ENCODE data around the gene HES1. TPM values are rescaled to one million over a fixed set of nuclear protein-coding genes. Genes with fewer than 3 reads are reported as not detected.

HES1 gene
- total RNA-seq, 1 donor from 2014 or later = 99.9 TPM

DNA sequence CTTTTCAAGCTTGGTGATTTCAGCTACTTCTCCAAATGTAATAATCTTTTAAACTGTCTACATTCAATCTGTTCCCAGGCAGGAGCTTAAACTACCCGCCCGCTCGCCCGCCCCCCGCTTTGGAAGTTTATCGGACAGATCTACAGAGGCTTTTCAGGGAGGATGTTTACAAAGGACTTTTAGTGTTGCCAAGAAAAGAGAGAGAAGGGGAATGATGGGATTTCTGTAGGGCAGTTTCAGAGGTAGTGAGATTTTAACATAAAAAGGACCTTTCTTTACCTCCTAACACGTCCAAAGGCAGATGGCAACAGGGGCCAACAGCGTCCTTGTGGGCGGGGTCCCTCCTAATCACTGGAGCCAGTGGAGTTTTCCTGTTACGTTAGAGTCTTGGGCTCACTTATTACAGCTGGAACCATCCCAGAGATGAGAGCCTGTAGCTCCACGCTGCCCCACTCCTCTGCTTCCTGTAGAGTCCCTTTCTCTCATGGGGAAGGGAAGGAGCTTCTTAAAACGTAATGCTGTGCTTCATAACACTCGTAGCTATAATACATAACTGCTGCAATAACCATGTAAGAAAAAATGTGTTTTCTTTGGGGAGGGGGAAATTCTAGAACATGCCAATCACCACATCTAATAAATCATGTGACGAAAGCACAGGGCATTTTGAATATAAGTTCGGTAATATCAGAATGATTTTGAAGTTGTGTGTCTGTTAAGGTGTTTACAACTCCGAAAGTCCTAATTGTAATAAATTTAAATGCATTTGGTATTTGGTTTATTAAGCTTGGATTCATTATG, 30.9 kb downstream of the HES1 start:
- H3K36me3 Mint-ChIP-seq = no peaks in the 10 kb centered on the region
- H3K27ac Mint-ChIP-seq = peak overlapping the region; percentile 90
- no peaks in the 10 kb centered on the region for H3K9me3 Mint-ChIP-seq
- peak overlapping the region; percentile 34 for H3K4me3 Mint-ChIP-seq
- H3K4me1 Mint-ChIP-seq = peaks cover 72% of the 10 kb centered on the region
- H3K27me3 Mint-ChIP-seq (ENCODE audit: low read depth) = no peaks in the 10 kb centered on the region
- no peak for DNase-seq (ENCODE audit: low spot score in 2 of 2, unreplicated experiment in 2 of 2)
- TF ChIP-seq, protein P1, sequence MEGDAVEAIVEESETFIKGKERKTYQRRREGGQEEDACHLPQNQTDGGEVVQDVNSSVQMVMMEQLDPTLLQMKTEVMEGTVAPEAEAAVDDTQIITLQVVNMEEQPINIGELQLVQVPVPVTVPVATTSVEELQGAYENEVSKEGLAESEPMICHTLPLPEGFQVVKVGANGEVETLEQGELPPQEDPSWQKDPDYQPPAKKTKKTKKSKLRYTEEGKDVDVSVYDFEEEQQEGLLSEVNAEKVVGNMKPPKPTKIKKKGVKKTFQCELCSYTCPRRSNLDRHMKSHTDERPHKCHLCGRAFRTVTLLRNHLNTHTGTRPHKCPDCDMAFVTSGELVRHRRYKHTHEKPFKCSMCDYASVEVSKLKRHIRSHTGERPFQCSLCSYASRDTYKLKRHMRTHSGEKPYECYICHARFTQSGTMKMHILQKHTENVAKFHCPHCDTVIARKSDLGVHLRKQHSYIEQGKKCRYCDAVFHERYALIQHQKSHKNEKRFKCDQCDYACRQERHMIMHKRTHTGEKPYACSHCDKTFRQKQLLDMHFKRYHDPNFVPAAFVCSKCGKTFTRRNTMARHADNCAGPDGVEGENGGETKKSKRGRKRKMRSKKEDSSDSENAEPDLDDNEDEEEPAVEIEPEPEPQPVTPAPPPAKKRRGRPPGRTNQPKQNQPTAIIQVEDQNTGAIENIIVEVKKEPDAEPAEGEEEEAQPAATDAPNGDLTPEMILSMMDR (IDR thresholded peaks at IDR 0.05; ENCODE audit: unreplicated experiment) = no peak

DNA sequence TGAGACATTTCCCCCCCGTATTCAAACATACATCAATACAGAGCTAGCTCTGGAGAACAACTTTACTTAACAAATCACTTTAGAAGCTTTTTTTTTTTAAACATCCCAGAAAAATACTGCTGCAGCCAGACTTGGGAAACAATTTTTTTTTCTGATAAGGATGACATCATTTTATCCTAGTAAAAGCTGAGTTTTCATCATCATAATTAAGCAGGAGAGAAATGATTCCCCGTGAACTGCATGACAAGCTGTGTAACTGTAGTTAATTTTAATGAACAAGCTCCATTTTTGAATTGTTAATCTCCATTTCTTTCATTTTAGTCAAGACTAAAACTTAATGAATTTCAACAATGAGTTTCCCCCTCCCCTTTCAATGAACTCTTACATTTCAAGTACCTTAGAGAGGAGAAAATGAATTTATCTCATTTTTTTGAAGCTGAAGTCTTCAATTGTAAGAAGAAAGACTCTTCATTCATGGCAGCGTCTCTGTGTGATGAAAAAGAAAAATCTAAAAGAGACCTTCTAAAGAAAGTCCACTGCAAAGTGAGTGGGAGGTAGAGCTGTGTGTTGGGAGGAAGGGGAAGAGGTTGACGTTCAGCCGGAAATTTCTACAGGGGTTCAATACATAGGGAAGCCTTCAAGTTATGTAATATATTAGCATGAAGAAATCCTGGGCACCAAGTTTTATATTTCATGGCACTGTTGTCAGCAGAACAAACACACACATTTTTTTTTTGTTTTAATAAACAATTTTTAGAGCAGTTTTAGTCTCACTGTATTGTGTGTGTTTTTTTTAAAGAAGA, 31.7 kb downstream of the HES1 start:
- H3K36me3 Mint-ChIP-seq = no peaks in the 10 kb centered on the region
- no peak overlapping the region for H3K4me3 Mint-ChIP-seq
- H3K9me3 Mint-ChIP-seq = peaks cover 7% of the 10 kb centered on the region
- no peaks in the 10 kb centered on the region for H3K27me3 Mint-ChIP-seq (ENCODE audit: low read depth)
- peaks cover 66% of the 10 kb centered on the region for H3K4me1 Mint-ChIP-seq
- H3K27ac Mint-ChIP-seq = peak overlapping the region; percentile 83
- DNase-seq (ENCODE audit: low spot score in 2 of 2, unreplicated experiment in 2 of 2) = no peak
- TF ChIP-seq, protein P1 (IDR thresholded peaks at IDR 0.05; ENCODE audit: unreplicated experiment) = no peak

DNA sequence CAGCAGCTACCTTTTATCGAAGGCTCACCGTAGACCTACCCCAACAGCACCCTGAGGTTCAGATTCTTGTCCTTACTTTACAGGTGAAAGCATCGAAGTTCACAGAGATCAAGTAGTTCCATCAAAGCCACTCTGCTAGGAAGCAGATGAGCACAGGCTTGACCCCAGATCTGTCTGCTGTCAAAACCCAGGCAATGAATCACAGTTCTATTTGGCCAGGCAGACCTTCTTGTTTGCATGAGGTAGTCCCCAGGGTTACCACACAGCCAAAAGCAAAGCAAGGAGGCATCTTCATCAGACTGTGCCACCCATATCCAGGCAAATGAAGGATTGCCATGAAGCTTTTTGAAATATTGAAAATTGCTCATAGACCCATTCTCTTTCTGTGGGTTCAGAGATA, 33.0 kb downstream of the HES1 start:
- Mint-ChIP-seq H3K27me3 (ENCODE audit: low read depth) (no peaks in the 10 kb centered on the region), H3K4me3 (no peak overlapping the region), H3K36me3 (no peaks in the 10 kb centered on the region), H3K27ac (peak overlapping the region; percentile 6), H3K4me1 (peaks cover 60% of the 10 kb centered on the region), H3K9me3 (peaks cover 8% of the 10 kb centered on the region)
- DNase-seq (ENCODE audit: low spot score in 2 of 2, unreplicated experiment in 2 of 2) = no peak
- TF ChIP-seq, protein P1 (IDR thresholded peaks at IDR 0.05; ENCODE audit: unreplicated experiment) = no peak

DNA sequence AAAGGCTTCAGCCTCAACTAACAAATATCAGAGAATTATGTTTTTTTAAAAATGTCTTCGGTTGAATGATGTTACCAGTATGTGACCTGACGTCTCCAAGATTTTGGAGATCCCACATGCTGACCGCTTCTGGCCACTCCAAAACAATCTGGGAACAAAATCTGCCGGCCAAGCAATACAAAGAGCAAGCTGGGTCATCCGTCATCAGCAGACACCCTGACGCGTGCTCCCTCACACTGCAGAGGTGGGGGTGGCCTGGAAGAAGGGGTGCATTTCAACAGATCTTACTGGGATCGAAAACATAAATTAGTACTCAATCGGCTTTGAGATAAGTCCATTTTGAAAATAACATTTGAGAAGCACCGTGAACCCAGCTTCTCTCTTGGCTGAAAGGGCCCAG, 33.6 kb downstream of the HES1 start:
- DNase-seq (ENCODE audit: low spot score in 2 of 2, unreplicated experiment in 2 of 2) = no peak
- TF ChIP-seq, protein P1 (IDR thresholded peaks at IDR 0.05; ENCODE audit: unreplicated experiment) = no peak
- Mint-ChIP-seq H3K9me3 (peaks cover 8% of the 10 kb centered on the region), H3K4me3 (no peak overlapping the region), H3K27ac (peak overlapping the region; percentile 14), H3K27me3 (ENCODE audit: low read depth) (no peaks in the 10 kb centered on the region), H3K36me3 (no peaks in the 10 kb centered on the region), H3K4me1 (peaks cover 54% of the 10 kb centered on the region)

DNA sequence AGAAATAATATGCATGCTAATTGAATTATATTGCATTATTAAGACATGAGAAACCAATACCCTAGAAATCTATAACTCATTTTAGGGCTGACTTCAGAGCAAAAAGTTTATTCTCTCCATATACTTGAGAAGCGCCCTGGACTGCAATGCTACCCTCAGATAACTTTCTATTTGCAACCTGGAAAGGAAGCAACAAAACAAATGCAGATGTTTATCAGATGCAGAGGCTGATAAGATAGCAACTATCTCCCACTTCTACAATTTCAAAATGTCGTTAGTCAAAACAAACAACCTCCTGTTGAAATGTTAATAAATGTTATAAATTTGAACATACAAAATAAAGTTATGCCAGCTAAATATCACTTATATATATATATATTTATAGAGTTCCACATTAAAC, 34.8 kb downstream of the HES1 start:
- H3K4me1 Mint-ChIP-seq = peaks cover 44% of the 10 kb centered on the region
- H3K27me3 Mint-ChIP-seq (ENCODE audit: low read depth) = no peaks in the 10 kb centered on the region
- DNase-seq (ENCODE audit: low spot score in 2 of 2, unreplicated experiment in 2 of 2) = no peak
- H3K4me3 Mint-ChIP-seq = no peak overlapping the region
- H3K36me3 Mint-ChIP-seq = no peaks in the 10 kb centered on the region
- peaks cover 8% of the 10 kb centered on the region for H3K9me3 Mint-ChIP-seq
- H3K27ac Mint-ChIP-seq = no peak overlapping the region
- TF ChIP-seq, protein P1 (IDR thresholded peaks at IDR 0.05; ENCODE audit: unreplicated experiment) = no peak
